GM21737 (cell line): Measurements from ENCODE around the gene GDF2.

ENCODE experiments used
- ATAC-seq: cut with Tn5 transposase; IDR thresholded peaks from one replicate; pipeline ENCODE4 v1.9.1; 2021; ENCODE audit warnings: mild to moderate bottlenecking, moderate library complexity; ENCODE audit not compliant: unreplicated experiment

GDF2 gene

GRCh38 chr10:47331954-47332353 is 9.7 kb downstream of the GDF2 start:
- ATAC-seq, result no peak

GRCh38 chr10:47332371-47332770 is 10.1 kb downstream of the GDF2 start:
- no peak for ATAC-seq

GRCh38 chr10:47332946-47333345 is 10.7 kb downstream of the GDF2 start:
- ATAC-seq, result no peak

- no peak for ATAC-seq
These were observed 11.3 kb downstream of the GDF2 start for GRCh38 chr10:47333532-47333931.

GRCh38 chr10:47334466-47335295 is 12.4 kb downstream of the GDF2 start:
- no peak for ATAC-seq

- no peak for ATAC-seq
These were observed 13.7 kb downstream of the GDF2 start for GRCh38 chr10:47335906-47336305.

- no peak for ATAC-seq
These were observed 14.3 kb downstream of the GDF2 start for GRCh38 chr10:47336387-47337134.

- no peak for ATAC-seq
These were observed 15.1 kb downstream of the GDF2 start for GRCh38 chr10:47337310-47337709.

- ATAC-seq, result no peak
These were observed 17.0 kb downstream of the GDF2 start for GRCh38 chr10:47339186-47339735.

- no peak for ATAC-seq
These were observed 17.7 kb downstream of the GDF2 start for GRCh38 chr10:47339759-47340607.

- no peak for ATAC-seq
These were observed 18.4 kb downstream of the GDF2 start for GRCh38 chr10:47340608-47341170.

GRCh38 chr10:47344996-47345870 is 23.0 kb downstream of the GDF2 start:
- no peak for ATAC-seq

GRCh38 chr10:47346581-47347302 is 24.5 kb downstream of the GDF2 start:
- ATAC-seq, result no peak

GRCh38 chr10:47347303-47347675 is 25.0 kb downstream of the GDF2 start:
- no peak for ATAC-seq

- ATAC-seq, result no peak
These were observed 25.9 kb downstream of the GDF2 start, which contains the start of gene RBP3 for GRCh38 chr10:47348138-47348651. TSS of gene RBP3 (plus strand) at chr10:47348363. CDS start at chr10:47348485, 122 bp downstream.

GRCh38 chr10:47348661-47349470 is 26.6 kb downstream of the GDF2 start:
- no peak for ATAC-seq

GRCh38 chr10:47349516-47349915 is 27.3 kb downstream of the GDF2 start:
- no peak for ATAC-seq

GRCh38 chr10:47349941-47350371 is 27.7 kb downstream of the GDF2 start:
- ATAC-seq, result no peak
